BJ (cell line): ENCODE measurements around the gene LRP8. TPM values are rescaled to one million over a fixed set of nuclear protein-coding genes. Genes with fewer than 3 reads are reported as not detected.
A peak's percentile ranks its signal among the peaks of the same experiment; 100 is the strongest.

Experiments
- CTCF ChIA-PET: fragments of 350-600 bp; formaldehyde crosslinking; extraction: SDS; loops from one replicate; lab custom pipeline; 2021; ENCODE audit warnings: antibody characterized with exemption, inconsistent platforms; lab: Yijun Ruan, JAX
- POLR2A ChIA-PET: fragments of 300-600 bp; sonication (Branson Sonifier 250); formaldehyde crosslinking; extraction: SDS; loops from one replicate; lab custom pipeline; 2021; ENCODE audit warnings: antibody characterized with exemption; lab: Charles Lee
- DNase-seq: peaks from one replicate; pipeline ENCODE4 v3.0.0-alpha.2; 2011; ENCODE audit warnings: low read depth
- H3K27me3 ChIP-seq: 2 replicates; pipeline ENCODE4 v1.6.0; 2011; ENCODE audit warnings: low read length; ENCODE audit not compliant: control insufficient read depth, insufficient read depth
- H3K36me3 ChIP-seq: 2 replicates; pipeline ENCODE4 v1.5.1; 2011; ENCODE audit warnings: low read length; ENCODE audit not compliant: control insufficient read depth, insufficient read depth
- H3K4me3 ChIP-seq: 2 replicates; pipeline ENCODE4 v1.5.1; 2011; ENCODE audit warnings: low read depth, mild to moderate bottlenecking, control low read depth, low read length
- CTCF ChIP-seq: IDR thresholded peaks from 2 replicates; pipeline ENCODE4 v1.5.1; 2011; ENCODE audit warnings: low read depth, mild to moderate bottlenecking, control low read depth, inconsistent platforms, low read length, moderate library complexity; ENCODE audit not compliant: insufficient read depth
- polyA plus RNA-seq: library from polyadenylated mRNA; depleted of rRNA; stranded (reverse); fragments of >200 nt; gene quantifications from 2 replicates; pipeline ENCODE4 v1.2.3, GENCODE V29; 2011

Gene LRP8
- polyA plus RNA-seq, 1 experiment, result 18.2 TPM

GRCh38 chr1:53254011-53254640 lies 73.7 kb downstream of the LRP8 start:
- ChIA-PET POLR2A (interaction anchor here (0.6 kb wide), 1 partner anchor 577 kb away, joined by 3 read pairs; no protein-coding TSS in a partner anchor), CTCF (interaction anchor here (1.2 kb wide), 1 partner anchor 34 kb away, joined by 3 read pairs; the partner anchor contains the start of gene CZIB)
- no peak overlapping the region for H3K4me3 ChIP-seq
- no peaks in the 10 kb centered on the region for H3K27me3 ChIP-seq
- H3K36me3 ChIP-seq, result no peaks in the 10 kb centered on the region
- no peak for DNase-seq
- no peak for TF ChIP-seq CTCF

- H3K36me3 ChIP-seq, result no peaks in the 10 kb centered on the region
- no peak for DNase-seq
- ChIA-PET POLR2A (no interaction called here), CTCF (interaction anchor here (0.9 kb wide), 1 partner anchor 8 kb away, joined by 3 read pairs; no protein-coding TSS in a partner anchor)
- no peak for TF ChIP-seq CTCF
- H3K27me3 ChIP-seq, result no peaks in the 10 kb centered on the region
- H3K4me3 ChIP-seq, result no peak overlapping the region
Measured at GRCh38 chr1:53250325-53250724, 77.5 kb downstream of the LRP8 start.

- no peak for DNase-seq
- CTCF ChIA-PET, result interaction anchor here (0.9 kb wide), 1 partner anchor 9 kb away, joined by 3 read pairs; no protein-coding TSS in a partner anchor
Measured at GRCh38 chr1:53249706-53250105, 78.2 kb downstream of the LRP8 start.

GRCh38 chr1:53246261-53247134 lies 81.4 kb downstream of the LRP8 start:
- CTCF ChIA-PET, result interaction anchor here (2.5 kb wide), 1 partner anchor 10 kb away, joined by 6 read pairs; no protein-coding TSS in a partner anchor
- POLR2A ChIA-PET, result no interaction called here
- no peaks in the 10 kb centered on the region for H3K36me3 ChIP-seq
- peak; percentile 84 for DNase-seq
- no peak for TF ChIP-seq CTCF
- no peak overlapping the region for H3K4me3 ChIP-seq
- H3K27me3 ChIP-seq, result no peaks in the 10 kb centered on the region

More at GRCh38 chr1:53249706-53250105, 78.2 kb downstream of the LRP8 start:
- Histone ChIP-seq H3K4me3 (no peak overlapping the region), H3K27me3 (no peaks in the 10 kb centered on the region), H3K36me3 (no peaks in the 10 kb centered on the region)
- no peak for TF ChIP-seq CTCF
- POLR2A ChIA-PET, result no interaction called here

GRCh38 chr1:53244141-53244540 lies 83.7 kb downstream of the LRP8 start:
- POLR2A ChIA-PET, result no interaction called here
- CTCF ChIA-PET, result no interaction called here
- no peak overlapping the region for H3K4me3 ChIP-seq
- TF ChIP-seq CTCF, result no peak
- no peaks in the 10 kb centered on the region for H3K27me3 ChIP-seq
- DNase-seq, result no peak
- no peaks in the 10 kb centered on the region for H3K36me3 ChIP-seq
